ENCODE data around the gene CEP170. TPM values are rescaled to one million over a fixed set of nuclear protein-coding genes. Genes with fewer than 3 reads are reported as not detected.

CEP170 gene
- total and polyA plus RNA-seq, 2 experiments from 2014 or later = 22.9 to 37.3 TPM

DNA sequence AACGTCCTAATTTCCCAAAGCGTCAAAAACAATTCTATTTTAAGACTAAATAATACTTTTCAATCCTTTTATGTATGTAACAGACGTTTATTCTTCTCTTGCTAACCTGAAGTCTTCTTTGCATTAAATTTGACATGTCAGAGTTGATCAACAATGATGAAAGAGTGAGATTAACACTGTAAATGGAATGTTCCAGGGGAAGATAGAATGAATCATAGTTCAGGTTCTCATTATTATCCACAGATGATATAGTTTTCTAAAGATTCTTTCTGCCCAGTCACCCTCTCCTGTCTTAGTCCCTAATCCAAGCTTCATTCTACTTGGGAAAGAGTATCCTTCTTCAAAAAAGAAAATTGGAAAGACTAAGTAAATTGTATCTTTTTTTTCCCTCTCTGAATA, 39.6 kb upstream of the CEP170 start:
- Histone ChIP-seq H3K9me3 (ENCODE audit: low read depth) (peaks cover 7% of the 10 kb centered on the region), H3K27me3 (no peaks in the 10 kb centered on the region), H3K27ac (no peak overlapping the region), H3K4me1 (ENCODE audit: insufficient read depth) (no peaks in the 10 kb centered on the region), H3K9me2 (replicated peaks; ENCODE audit: insufficient read depth) (no peaks in the 10 kb centered on the region), H4K20me1 (ENCODE audit: insufficient read depth, poor library complexity, severe bottlenecking) (no peaks in the 10 kb centered on the region), H3K36me3 (replicated peaks; ENCODE audit: insufficient read depth, low read depth) (no peaks in the 10 kb centered on the region), H3K79me2 (no peaks in the 10 kb centered on the region), H3K4me3 (no peak overlapping the region), H2AFZ (no peak overlapping the region), H3K4me2 (no peak overlapping the region)
- WGBS (ENCODE audit: low lambda C conversion rate, missing lambda C conversion rate) = 57% methylated on average over 3 of the region's 3 CpGs
- TF ChIP-seq, protein P1, sequence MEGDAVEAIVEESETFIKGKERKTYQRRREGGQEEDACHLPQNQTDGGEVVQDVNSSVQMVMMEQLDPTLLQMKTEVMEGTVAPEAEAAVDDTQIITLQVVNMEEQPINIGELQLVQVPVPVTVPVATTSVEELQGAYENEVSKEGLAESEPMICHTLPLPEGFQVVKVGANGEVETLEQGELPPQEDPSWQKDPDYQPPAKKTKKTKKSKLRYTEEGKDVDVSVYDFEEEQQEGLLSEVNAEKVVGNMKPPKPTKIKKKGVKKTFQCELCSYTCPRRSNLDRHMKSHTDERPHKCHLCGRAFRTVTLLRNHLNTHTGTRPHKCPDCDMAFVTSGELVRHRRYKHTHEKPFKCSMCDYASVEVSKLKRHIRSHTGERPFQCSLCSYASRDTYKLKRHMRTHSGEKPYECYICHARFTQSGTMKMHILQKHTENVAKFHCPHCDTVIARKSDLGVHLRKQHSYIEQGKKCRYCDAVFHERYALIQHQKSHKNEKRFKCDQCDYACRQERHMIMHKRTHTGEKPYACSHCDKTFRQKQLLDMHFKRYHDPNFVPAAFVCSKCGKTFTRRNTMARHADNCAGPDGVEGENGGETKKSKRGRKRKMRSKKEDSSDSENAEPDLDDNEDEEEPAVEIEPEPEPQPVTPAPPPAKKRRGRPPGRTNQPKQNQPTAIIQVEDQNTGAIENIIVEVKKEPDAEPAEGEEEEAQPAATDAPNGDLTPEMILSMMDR (IDR thresholded peaks at IDR 0.05; ENCODE audit: poor library complexity) = no peak
- TF ChIP-seq EZH2 (IDR thresholded peaks at IDR 0.05; ENCODE audit: borderline replicate concordance) = no peak
- DNase-seq (ENCODE audit: low spot score) = no peak

DNA sequence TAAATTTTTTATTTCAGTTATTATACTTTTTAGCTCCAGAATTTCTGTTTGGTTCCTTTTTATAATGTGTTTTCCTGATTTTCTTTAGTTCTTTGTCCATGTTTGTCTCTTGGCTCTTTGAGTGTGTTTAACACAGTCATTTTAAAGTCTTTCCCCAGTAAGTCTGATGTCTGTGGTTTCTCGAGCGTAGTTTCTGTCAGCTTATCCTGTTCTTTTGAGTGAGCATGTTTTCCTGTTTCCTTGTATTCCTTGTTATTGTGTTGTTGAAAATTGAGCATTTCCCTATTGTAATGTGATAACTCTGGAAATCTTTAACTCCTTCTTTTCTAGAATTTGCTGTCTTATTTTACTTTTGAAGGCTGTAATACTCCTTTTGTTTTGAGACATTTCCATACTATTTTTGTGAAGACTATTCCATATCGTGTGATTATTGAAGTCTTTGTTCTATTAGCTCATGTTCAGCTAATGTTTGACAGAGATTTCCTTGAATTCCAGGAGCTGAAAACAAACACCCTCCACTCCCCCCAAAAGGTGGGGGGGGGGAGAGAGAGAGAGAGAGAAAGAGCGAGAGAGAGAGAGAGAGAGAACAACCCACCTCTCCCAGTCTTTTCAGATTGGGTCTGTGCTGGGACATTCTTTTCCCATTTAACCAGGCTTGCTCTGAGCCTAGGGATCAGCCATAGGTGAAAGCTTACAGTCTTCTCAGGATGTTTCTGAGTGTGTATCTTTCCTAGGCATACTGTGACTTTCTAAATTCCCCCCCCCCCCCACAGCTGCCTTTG, 39.1 kb upstream of the CEP170 start:
- no peak for DNase-seq (ENCODE audit: low spot score)
- Histone ChIP-seq H3K79me2 (no peaks in the 10 kb centered on the region), H3K27me3 (no peaks in the 10 kb centered on the region)

DNA sequence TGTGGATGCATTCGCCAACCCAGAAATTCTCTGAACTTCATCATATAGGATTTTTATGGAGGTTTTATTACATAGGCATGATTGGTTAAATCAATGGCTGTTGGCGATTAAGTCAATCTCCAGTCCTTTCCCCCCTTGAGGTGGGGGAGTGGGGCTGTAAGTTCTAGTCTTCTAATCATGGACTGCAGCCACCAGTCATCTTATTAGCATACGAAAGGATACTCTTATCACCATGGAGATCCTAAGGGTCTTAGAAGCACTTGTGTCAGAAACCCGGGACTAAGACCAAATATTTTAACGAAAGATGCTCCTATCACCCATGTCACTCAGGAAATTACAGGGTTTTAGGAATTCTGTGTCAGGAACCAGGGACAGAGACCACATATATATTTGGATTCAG, 37.0 kb upstream of the CEP170 start:
- no peak for TF ChIP-seq EZH2 (IDR thresholded peaks at IDR 0.05; ENCODE audit: borderline replicate concordance)
- no peak for TF ChIP-seq EZH2phosphoT487 (IDR thresholded peaks at IDR 0.05; ENCODE audit: low read depth, severe bottlenecking, unreplicated experiment)
- TF ChIP-seq, protein P1 (IDR thresholded peaks at IDR 0.05; ENCODE audit: poor library complexity) = no peak
- 99% methylated on average over 5 of the region's 5 CpGs for WGBS (ENCODE audit: low lambda C conversion rate, missing lambda C conversion rate)

More for the DNA sequence above, 39.1 kb upstream of the CEP170 start:
- no peak overlapping the region for H3K4me2 ChIP-seq
- WGBS (ENCODE audit: low lambda C conversion rate, missing lambda C conversion rate) = 71% methylated on average over 3 of the region's 4 CpGs
- H3K9me2 ChIP-seq (replicated peaks; ENCODE audit: insufficient read depth) = no peaks in the 10 kb centered on the region
- H3K27ac ChIP-seq = no peak overlapping the region
- TF ChIP-seq, protein P1 (IDR thresholded peaks at IDR 0.05; ENCODE audit: poor library complexity) = no peak
- H3K4me3 ChIP-seq = no peak overlapping the region
- H3K9me3 ChIP-seq (ENCODE audit: low read depth) = peaks cover 6% of the 10 kb centered on the region
- no peaks in the 10 kb centered on the region for H3K4me1 ChIP-seq (ENCODE audit: insufficient read depth)
- H2AFZ ChIP-seq = no peak overlapping the region
- H3K36me3 ChIP-seq (replicated peaks; ENCODE audit: insufficient read depth, low read depth) = no peaks in the 10 kb centered on the region
- H4K20me1 ChIP-seq (ENCODE audit: insufficient read depth, poor library complexity, severe bottlenecking) = no peaks in the 10 kb centered on the region

More for the DNA sequence above, 37.0 kb upstream of the CEP170 start:
- Histone ChIP-seq H3K9me3 (ENCODE audit: low read depth) (no peaks in the 10 kb centered on the region), H3K27ac (no peak overlapping the region), H4K20me1 (ENCODE audit: insufficient read depth, poor library complexity, severe bottlenecking) (no peaks in the 10 kb centered on the region), H3K4me1 (ENCODE audit: insufficient read depth) (no peaks in the 10 kb centered on the region), H3K36me3 (replicated peaks; ENCODE audit: insufficient read depth, low read depth) (no peaks in the 10 kb centered on the region), H3K9me2 (replicated peaks; ENCODE audit: insufficient read depth) (no peaks in the 10 kb centered on the region), H3K4me3 (no peak overlapping the region), H2AFZ (no peak overlapping the region), H3K79me2 (no peaks in the 10 kb centered on the region), H3K4me2 (no peak overlapping the region), H3K27me3 (no peaks in the 10 kb centered on the region)
- DNase-seq (ENCODE audit: low spot score) = no peak
